HEK293 (cell line): ENCODE results near the gene METRNL.

Source experiments
- CTCF ChIA-PET: fragments of 350-600 bp; formaldehyde crosslinking; extraction: SDS; loops from one replicate; lab custom pipeline; 2021; ENCODE audit warnings: antibody characterized with exemption; lab: Yijun Ruan, JAX
- POLR2A ChIA-PET: fragments of 300-600 bp; formaldehyde crosslinking; extraction: SDS; loops from one replicate; lab custom pipeline; 2020; ENCODE audit warnings: antibody characterized with exemption, inconsistent platforms; lab: Yijun Ruan, JAX
- H3K27ac ChIP-seq: fragments of 200-500 bp; sonication (Bioruptor generic); 2 replicates; pipeline ENCODE4 v1.5.1; 2014; ENCODE audit warnings: low read depth, low read length, control low read depth, inconsistent platforms; ENCODE audit errors: extremely low read depth
- H3K36me3 ChIP-seq, 2 experiments: fragments of 200-500 bp in 1 of 2; sonication (Bioruptor generic) in 1 of 2; 1 replicate in 1 of 2; 2 replicates in 1 of 2; pipeline ENCODE4 v1.5.1; 2014 to 2017; ENCODE audit warnings: inconsistent platforms in 2 of 2, low read length in 2 of 2; ENCODE audit not compliant: control insufficient read depth in 2 of 2, insufficient read depth in 1 of 2
- H3K4me1 ChIP-seq: fragments of 200-500 bp; sonication (Bioruptor generic); 2 replicates; pipeline ENCODE4 v1.5.1; 2014; ENCODE audit warnings: mild to moderate bottlenecking, low read length, inconsistent platforms; ENCODE audit not compliant: control insufficient read depth, insufficient read depth
- H3K4me3 ChIP-seq: 2 replicates; pipeline ENCODE4 v1.5.1; 2011; ENCODE audit warnings: low read depth, mild to moderate bottlenecking, control low read depth, low read length, moderate library complexity
- H3K9me3 ChIP-seq: fragments of 200-500 bp; sonication (Bioruptor generic); 2 replicates; pipeline ENCODE4 v1.5.1; 2014; ENCODE audit warnings: low read depth, low read length, inconsistent platforms; ENCODE audit not compliant: control insufficient read depth, insufficient read depth
- BCL11B ChIP-seq: fragments of 450-650 bp; formaldehyde crosslinking; IDR thresholded peaks from 2 replicates; pipeline ENCODE4 v1.5.1; 2016; ENCODE audit warnings: low read depth, missing biosample characterization, missing genetic modification characterization
- ELK4 ChIP-seq: IDR thresholded peaks from 2 replicates; pipeline ENCODE4 v1.6.1; 2011; ENCODE audit warnings: mild to moderate bottlenecking, low read depth, low read length, borderline replicate concordance
- GLIS1 ChIP-seq: fragments of 450-650 bp; formaldehyde crosslinking; IDR thresholded peaks from 2 replicates; pipeline ENCODE4 v1.5.1; 2016; ENCODE audit warnings: missing biosample characterization, missing genetic modification characterization
- SP3 ChIP-seq: fragments of 450-650 bp; formaldehyde crosslinking; IDR thresholded peaks from 2 replicates; pipeline ENCODE4 v1.5.1; 2016; ENCODE audit warnings: missing biosample characterization, missing genetic modification characterization
- ZBTB7A ChIP-seq: fragments of 450-650 bp; formaldehyde crosslinking; IDR thresholded peaks from 2 replicates; pipeline ENCODE4 v1.5.1; 2016; ENCODE audit warnings: low read depth, missing biosample characterization, missing genetic modification characterization
- ZFP69B ChIP-seq: fragments of 450-650 bp; formaldehyde crosslinking; IDR thresholded peaks from 2 replicates; pipeline ENCODE4 v1.5.1; 2016; ENCODE audit warnings: missing biosample characterization, missing genetic modification characterization
- ZIC2 ChIP-seq: fragments of 450-650 bp; formaldehyde crosslinking; IDR thresholded peaks from 2 replicates; pipeline ENCODE4 v1.5.1; 2016; ENCODE audit warnings: missing biosample characterization, missing genetic modification characterization
- ZNF146 ChIP-seq: fragments of 450-650 bp; formaldehyde crosslinking; IDR thresholded peaks from 2 replicates; pipeline ENCODE4 v1.5.1; 2016; ENCODE audit warnings: missing biosample characterization, missing genetic modification characterization
- ZNF221 ChIP-seq: fragments of 450-650 bp; formaldehyde crosslinking; IDR thresholded peaks from 2 replicates; pipeline ENCODE4 v1.5.1; 2017; ENCODE audit warnings: missing biosample characterization, missing genetic modification characterization, borderline replicate concordance
- ZNF266 ChIP-seq: fragments of 450-650 bp; formaldehyde crosslinking; IDR thresholded peaks from 2 replicates; pipeline ENCODE4 v1.5.1; 2016; ENCODE audit warnings: missing biosample characterization, missing genetic modification characterization, low read depth
- ZNF280C ChIP-seq: fragments of 450-650 bp; formaldehyde crosslinking; IDR thresholded peaks from 2 replicates; pipeline ENCODE4 v1.5.1; 2016; ENCODE audit warnings: missing biosample characterization, missing genetic modification characterization
- ZNF335 ChIP-seq: fragments of 450-650 bp; formaldehyde crosslinking; conservative IDR thresholded peaks from 2 replicates; pipeline ENCODE4 v1.5.1; 2016; ENCODE audit warnings: missing biosample characterization, missing genetic modification characterization
- ZNF366 ChIP-seq: fragments of 450-650 bp; formaldehyde crosslinking; conservative IDR thresholded peaks from 2 replicates; pipeline ENCODE4 v1.5.1; 2016; ENCODE audit warnings: missing biosample characterization, missing genetic modification characterization
- ZNF580 ChIP-seq: fragments of 450-650 bp; formaldehyde crosslinking; IDR thresholded peaks from 2 replicates; pipeline ENCODE4 v1.5.1; 2016; ENCODE audit warnings: missing biosample characterization, missing genetic modification characterization
- ZNF600 ChIP-seq: fragments of 450-650 bp; formaldehyde crosslinking; IDR thresholded peaks from 2 replicates; pipeline ENCODE4 v1.5.1; 2016; ENCODE audit warnings: missing biosample characterization, missing genetic modification characterization
- ZNF776 ChIP-seq: fragments of 450-650 bp; formaldehyde crosslinking; IDR thresholded peaks from 2 replicates; pipeline ENCODE4 v1.5.0; 2017; ENCODE audit warnings: missing biosample characterization, missing genetic modification characterization, borderline replicate concordance
- ZSCAN23 ChIP-seq: fragments of 450-650 bp; formaldehyde crosslinking; IDR thresholded peaks from 2 replicates; pipeline ENCODE4 v1.5.1; 2016; ENCODE audit warnings: missing biosample characterization, missing genetic modification characterization

METRNL gene

GRCh38 chr17:83143817-83144231 lies 64.4 kb downstream of the METRNL start:
- no peak overlapping the region for H3K4me3 ChIP-seq
- no peak overlapping the region for H3K27ac ChIP-seq
- TF ChIP-seq BCL11B (no peak), ZIC2 (tag by site-specific recombination) (no peak), ELK4 (no peak), ZSCAN23 (no peak), SP3 (tag by site-specific recombination) (no peak), ZNF335 (tag by site-specific recombination) (no peak), ZNF366 (tag by site-specific recombination) (no peak), ZNF580 (tag by site-specific recombination) (no peak), ZNF600 (no peak), ZNF280C (tag by site-specific recombination) (no peak), ZNF776 (no peak), ZNF146 (tag by site-specific recombination) (no peak), ZNF221 (tag by site-specific recombination) (no peak), ZBTB7A (tag by site-specific recombination) (no peak), ZFP69B (tag by site-specific recombination) (no peak), ZNF266 (no peak), GLIS1 (no peak)
- H3K36me3 ChIP-seq: no peaks in the 10 kb centered on the region
- H3K4me1 ChIP-seq: no peaks in the 10 kb centered on the region
- no peaks in the 10 kb centered on the region; the same call in 1 of the 2 replicates for H3K9me3 ChIP-seq
- ChIA-PET POLR2A (interaction anchor here (0.6 kb wide), 1 partner anchor 26 kb away, joined by 4 read pairs; no protein-coding TSS in a partner anchor), CTCF (interaction anchor here (0.7 kb wide), 1 partner anchor 749 kb away, joined by 3 read pairs; no protein-coding TSS in a partner anchor)
